ENCODE measurements around the gene NUP58. TPM values are rescaled to one million over a fixed set of nuclear protein-coding genes. Genes with fewer than 3 reads are reported as not detected.

The NUP58 gene
- total and polyA plus RNA-seq, 9 of the 15 experiments (the other 6 are each of a cell fraction or from before 2014, with no cell fraction given), result 12.5 to 98.0 (median 42.6) TPM

GRCh38 chr13:25353344-25353743, 51.9 kb downstream of the NUP58 start (continued):
- TF ChIP-seq SIN3A (IDR thresholded peaks at IDR 0.05; ENCODE audit: borderline replicate concordance in 2 of 2, control insufficient read depth in 1 of 2, low read depth in 2 of 2, low read length in 2 of 2) (no peak), ZNF707 (CRISPR knock-in tag; conservative IDR thresholded peaks at IDR 0.05) (no peak), YY1 (IDR thresholded peaks at IDR 0.05; ENCODE audit: borderline replicate concordance in 1 of 3, control insufficient read depth in 1 of 3, extremely low read depth in 1 of 3, insufficient read depth in 3 of 3, insufficient read length in 1 of 3, insufficient replicate concordance in 2 of 3, low read depth in 1 of 3, low read length in 2 of 3) (peak in 1 of 3 experiments; percentile 15), ZNF780A (CRISPR knock-in tag; IDR thresholded peaks at IDR 0.05) (no peak), MEF2D (tag; conservative IDR thresholded peaks at IDR 0.05; ENCODE audit: low read depth) (no peak), HSF4 (CRISPR knock-in tag; IDR thresholded peaks at IDR 0.05; ENCODE audit: borderline replicate concordance) (peak; percentile 54; the same call in 1 of the 2 replicates), NR4A1 (CRISPR knock-in tag; IDR thresholded peaks at IDR 0.05) (no peak), NR4A1 (tag; IDR thresholded peaks at IDR 0.05) (peak; percentile 85), ID3 (CRISPR knock-in tag; IDR thresholded peaks at IDR 0.05) (no peak), ID3 (tag; IDR thresholded peaks at IDR 0.05) (peak; percentile 79), CREB3 (tag; conservative IDR thresholded peaks at IDR 0.05; ENCODE audit: low read depth) (peak; percentile 73; the same call in 1 of the 2 replicates), ELF2 (CRISPR knock-in tag; IDR thresholded peaks at IDR 0.05) (no peak), BRD4 (IDR thresholded peaks at IDR 0.05) (no peak), BRF2 (IDR thresholded peaks at IDR 0.05; ENCODE audit: borderline replicate concordance, insufficient read depth, insufficient read length) (no peak), ZNF3 (CRISPR knock-in tag; IDR thresholded peaks at IDR 0.05) (no peak), POLR2B (IDR thresholded peaks at IDR 0.05; ENCODE audit: low read depth, partially characterized antibody) (no peak), PYGO2 (tag; IDR thresholded peaks at IDR 0.05) (0 out of 2 replicates have a peak, but pooled peaks have one; percentile 28), GMEB1 (CRISPR knock-in tag; IDR thresholded peaks at IDR 0.05) (no peak), TAL1 (IDR thresholded peaks at IDR 0.05) (no peak), CHAMP1 (IDR thresholded peaks at IDR 0.05) (no peak), PHF20 (IDR thresholded peaks at IDR 0.05; ENCODE audit: partially characterized antibody) (no peak), NFYB (IDR thresholded peaks at IDR 0.05; ENCODE audit: extremely low read depth, insufficient read length) (no peak), NFATC3 (IDR thresholded peaks at IDR 0.05) (no peak)
